Liver (tissue), 9 donors: ENCODE measurements around the gene DUSP2. TPM values are rescaled to one million over a fixed set of nuclear protein-coding genes. Genes with fewer than 3 reads are reported as not detected.
A peak's percentile ranks its signal among the peaks of the same experiment; 100 is the strongest.

Experiments
- DNase-seq: peaks from one replicate; pipeline ENCODE4 v3.0.0-alpha.2; 2017; ENCODE audit warnings: low spot score
- H3K27ac ChIP-seq, 2 donors: one replicate each; pipeline ENCODE4 v1.7.0; 2013; ENCODE audit warnings: inconsistent platforms in 2 of 2, low read length in 2 of 2, control low read depth in 1 of 2, low read depth in 1 of 2, mild to moderate bottlenecking in 1 of 2
- H3K27me3 ChIP-seq, 4 donors: one replicate each; pipeline versions ENCODE4 v1.6.1 to v1.7.0; 2013; ENCODE audit warnings: low read length in 3 of 4, inconsistent platforms in 1 of 4, mild to moderate bottlenecking in 1 of 4, moderate library complexity in 1 of 4; ENCODE audit not compliant: control insufficient read depth in 4 of 4, insufficient read depth in 4 of 4
- H3K36me3 ChIP-seq, 4 donors: one replicate each; pipeline versions ENCODE4 v1.6.1 to v1.7.0; 2013; ENCODE audit warnings: low read length in 3 of 4, mild to moderate bottlenecking in 3 of 4, low read depth in 1 of 4, moderate library complexity in 1 of 4; ENCODE audit not compliant: control insufficient read depth in 4 of 4, insufficient read depth in 3 of 4
- H3K4me1 ChIP-seq, 4 donors: one replicate each; pipeline versions ENCODE4 v1.6.1 to v1.7.0; 2013; ENCODE audit warnings: low read length in 3 of 4, mild to moderate bottlenecking in 3 of 4, moderate library complexity in 1 of 4; ENCODE audit not compliant: control insufficient read depth in 4 of 4, insufficient read depth in 4 of 4
- H3K4me3 ChIP-seq, 3 donors: one replicate each; pipeline versions ENCODE4 v1.6.1 to v1.7.0; 2013; ENCODE audit warnings: low read length in 3 of 3, control low read depth in 1 of 3, low read depth in 1 of 3, mild to moderate bottlenecking in 1 of 3
- H3K9ac ChIP-seq, 2 donors: one replicate each; pipeline ENCODE4 v1.7.0; 2013; ENCODE audit warnings: low read length in 2 of 2, mild to moderate bottlenecking in 2 of 2, moderate library complexity in 2 of 2, control low read depth in 1 of 2, low read depth in 1 of 2
- H3K9me3 ChIP-seq, 4 donors: one replicate each; pipeline versions ENCODE4 v1.6.1 to v1.7.0; 2013; ENCODE audit warnings: low read length in 3 of 4; ENCODE audit not compliant: control insufficient read depth in 4 of 4
- ATF3 ChIP-seq: IDR thresholded peaks from 2 replicates; pipeline ENCODE4 v1.6.1; 2016; ENCODE audit warnings: antibody characterized with exemption
- CTCF ChIP-seq: fragments of 150-350 bp; IDR thresholded peaks from 2 replicates; pipeline ENCODE4 v1.5.1; 2017; ENCODE audit warnings: improper control_type of control experiment, low read depth, low read length; ENCODE audit not compliant: missing input control
- EGR1 ChIP-seq, 2 donors: IDR thresholded peaks; 2 replicates each; pipeline ENCODE4 v1.6.1; 2016 to 2018; ENCODE audit warnings: antibody characterized with exemption in 2 of 2, low read depth in 2 of 2
- FOXA1 ChIP-seq: IDR thresholded peaks from 2 replicates; pipeline ENCODE4 v1.6.1; 2016; ENCODE audit warnings: antibody characterized with exemption
- FOXA2 ChIP-seq: IDR thresholded peaks from 2 replicates; pipeline ENCODE4 v1.6.1; 2016; ENCODE audit warnings: antibody characterized with exemption
- HNF4A ChIP-seq, 2 donors: conservative IDR thresholded peaks; 2 replicates each; pipeline ENCODE4 v1.6.1; 2016; ENCODE audit warnings: antibody characterized with exemption in 2 of 2, mild to moderate bottlenecking in 2 of 2
- HNF4G ChIP-seq: IDR thresholded peaks from 2 replicates; pipeline ENCODE4 v1.6.1; 2016; ENCODE audit warnings: antibody characterized with exemption
- JUND ChIP-seq, 2 donors: IDR thresholded peaks; 2 replicates each; pipeline ENCODE4 v1.6.1; 2016; ENCODE audit warnings: antibody characterized with exemption in 2 of 2
- MAX ChIP-seq: IDR thresholded peaks from 2 replicates; pipeline ENCODE4 v1.6.1; 2016; ENCODE audit warnings: antibody characterized with exemption
- NR2F2 ChIP-seq: IDR thresholded peaks from 2 replicates; pipeline ENCODE4 v1.6.1; 2016; ENCODE audit warnings: antibody characterized with exemption
- RAD21 ChIP-seq, 2 donors: IDR thresholded peaks; 2 replicates each; pipeline ENCODE4 v1.6.1; 2016; ENCODE audit warnings: antibody characterized with exemption in 2 of 2, mild to moderate bottlenecking in 2 of 2
- REST ChIP-seq: IDR thresholded peaks from 2 replicates; pipeline ENCODE4 v1.6.1; 2016; ENCODE audit warnings: antibody characterized with exemption, mild to moderate bottlenecking
- RXRA ChIP-seq, 2 donors: IDR thresholded peaks; 2 replicates each; pipeline ENCODE4 v1.6.1; 2017 to 2018; ENCODE audit warnings: antibody characterized with exemption in 2 of 2, mild to moderate bottlenecking in 1 of 2
- SP1 ChIP-seq: IDR thresholded peaks from 2 replicates; pipeline ENCODE4 v1.6.1; 2018; ENCODE audit warnings: antibody characterized with exemption, mild to moderate bottlenecking
- TAF1 ChIP-seq: conservative IDR thresholded peaks from 2 replicates; pipeline ENCODE4 v1.6.1; 2016; ENCODE audit warnings: antibody characterized with exemption, mild to moderate bottlenecking
- YY1 ChIP-seq: IDR thresholded peaks from 2 replicates; pipeline ENCODE4 v1.6.1; 2016; ENCODE audit warnings: antibody characterized with exemption, mild to moderate bottlenecking
- ZBTB33 ChIP-seq: IDR thresholded peaks from 2 replicates; pipeline ENCODE4 v1.6.1; 2016; ENCODE audit warnings: antibody characterized with exemption
- WGBS: extraction: QIAGEN DNeasy Blood & Tissue Kit; methylation state at CpG from one replicate; pipeline ENCODE4 v1.1.7; 2013; 5-methylcytosine and 5-hydroxymethylcytosine counted together
- polyA plus RNA-seq, 2 donors: library from polyadenylated mRNA; stranded (reverse) in 1 of 2; unstranded in 1 of 2; fragments of 200-250 nt in 1 of 2; fragments of >200 nt in 1 of 2; fragmentation: Nextera tagmentation in 1 of 2; extraction: Ambion mirVana in 1 of 2; gene quantifications; one replicate each; pipeline versions ENCODE4 v1.2.1 to v1.2.3, GENCODE V29; 2013 to 2015
- total RNA-seq, 2 donors: library from RNA; depleted of rRNA; stranded (reverse); fragments of >200 nt; gene quantifications; one replicate each; pipeline ENCODE4 v1.2.3, GENCODE V29; 2014
- donor health status: healthy.
- donor health status: healthy.
- donor health status: healthy.
- donor health status: healthy.
- donor health status: healthy.

Gene DUSP2
- total and polyA plus RNA-seq, 4 donors = 0.99 to 2.8 (median 1.6) TPM

- TF ChIP-seq YY1 (no peak), CTCF (no peak), NR2F2 (no peak), FOXA2 (no peak), JUND (IDR thresholded peaks at IDR 0.05) (no peak), EGR1 (IDR thresholded peaks at IDR 0.05; ENCODE audit: low read depth in 2 of 2) (no peak), MAX (no peak), HNF4A (conservative IDR thresholded peaks at IDR 0.05) (no peak)
- no peak for DNase-seq
- Histone ChIP-seq H3K4me3 (no peak overlapping the region), H3K36me3 (no peaks in the 10 kb centered on the region), H3K27me3 (no peaks in the 10 kb centered on the region), H3K9ac (no peak overlapping the region), H3K4me1 (peaks cover 0 to 8% (median 5%) of the 10 kb centered on the region in 4 donors), H3K9me3 (no peaks in the 10 kb centered on the region), H3K27ac (peak overlapping the region; percentile 69 to 71)
- 62% methylated on average over 3 of the region's 3 CpGs for WGBS
Measured at GRCh38 chr2:96145848-96146152, 560 bp upstream of the DUSP2 start.

GRCh38 chr2:96144481-96145035 is 682 bp downstream of the DUSP2 start:
- H3K9ac ChIP-seq = no peak overlapping the region
- H3K27ac ChIP-seq = peak overlapping the region in 1 of 2 donors; percentile 55
- H3K9me3 ChIP-seq = no peaks in the 10 kb centered on the region
- peaks cover 0 to 8% (median 5%) of the 10 kb centered on the region in 4 donors for H3K4me1 ChIP-seq
- TF ChIP-seq HNF4A (conservative IDR thresholded peaks at IDR 0.05) = no peak
- TF ChIP-seq JUND (IDR thresholded peaks at IDR 0.05) = no peak
- TF ChIP-seq ATF3 = no peak
- TF ChIP-seq FOXA2 = no peak
- no peak for TF ChIP-seq MAX
- TF ChIP-seq RXRA (IDR thresholded peaks at IDR 0.05) = no peak
- TF ChIP-seq SP1 = no peak
- TF ChIP-seq YY1 = no peak
- no peak for TF ChIP-seq RAD21 (IDR thresholded peaks at IDR 0.05)
- no peak for TF ChIP-seq NR2F2
- no peak for TF ChIP-seq TAF1
- no peak for TF ChIP-seq HNF4G
- TF ChIP-seq REST = no peak
- no peak for TF ChIP-seq ZBTB33
- no peak for TF ChIP-seq CTCF
- no peak for TF ChIP-seq FOXA1
- no peak for DNase-seq
- H3K36me3 ChIP-seq = no peaks in the 10 kb centered on the region
- WGBS = 21% methylated on average over 35 of the region's 35 CpGs
- H3K27me3 ChIP-seq = no peaks in the 10 kb centered on the region
- peak overlapping the region; percentile 26 to 78 (median 65) for H3K4me3 ChIP-seq
